AG04449 (cell line): Measurements from ENCODE around the gene TIMP1.

Experiments
- CTCF ChIA-PET: fragments of 350-600 bp; formaldehyde crosslinking; extraction: SDS; loops from one replicate; lab custom pipeline; 2021; ENCODE audit warnings: antibody characterized with exemption; lab: Yijun Ruan, JAX
- POLR2A ChIA-PET: fragments of 400-600, 350-600 bp; formaldehyde crosslinking; extraction: SDS; loops from one replicate; lab custom pipeline; 2020; ENCODE audit warnings: antibody characterized with exemption, inconsistent platforms; lab: Yijun Ruan, JAX
- DNase-seq: peaks from one replicate; pipeline ENCODE4 v3.0.0-alpha.2; 2010; ENCODE audit warnings: low read depth, low spot score
- H3K4me3 ChIP-seq: 2 replicates; pipeline ENCODE4 v1.5.1; 2011; ENCODE audit warnings: low read depth, mild to moderate bottlenecking, control low read depth, low read length
- CTCF ChIP-seq: IDR thresholded peaks from one replicate; pipeline ENCODE4 v1.5.1; 2011; ENCODE audit warnings: mild to moderate bottlenecking, moderate library complexity, low read length, control low read depth, inconsistent platforms; ENCODE audit not compliant: insufficient read depth; ENCODE audit errors: missing control alignments

Gene TIMP1

GRCh38 chrX:47563801-47564315 lies 18.4 kb upstream of the TIMP1 start:
- DNase-seq, result no peak
- TF ChIP-seq CTCF, result no peak
- CTCF ChIA-PET, result interaction anchor here (0.8 to 2.0 kb wide), 2 partner anchors 14 to 79 kb away, joined by 3 to 4 read pairs; no protein-coding TSS in a partner anchor
- POLR2A ChIA-PET, result no interaction called here
- no peak overlapping the region for H3K4me3 ChIP-seq

GRCh38 chrX:47564438-47565085 lies 17.7 kb upstream of the TIMP1 start:
- TF ChIP-seq CTCF, result no peak
- ChIA-PET CTCF (no interaction called here), POLR2A (interaction anchor here (0.7 kb wide), 1 partner anchor 86 kb away, joined by 3 read pairs; the partner anchor contains the start of gene ELK1)
- DNase-seq, result no peak
- H3K4me3 ChIP-seq, result no peak overlapping the region

- H3K4me3 ChIP-seq, result no peak overlapping the region
- CTCF ChIA-PET, result no interaction called here
- DNase-seq, result no peak
- POLR2A ChIA-PET, result no interaction called here
- no peak for TF ChIP-seq CTCF
These were observed 15.4 kb upstream of the TIMP1 start for GRCh38 chrX:47566841-47567240.

- no peak for TF ChIP-seq CTCF
- DNase-seq, result no peak
- ChIA-PET POLR2A (no interaction called here), CTCF (no interaction called here)
- H3K4me3 ChIP-seq, result no peak overlapping the region
These were observed 13.5 kb upstream of the TIMP1 start for GRCh38 chrX:47568656-47569295.

GRCh38 chrX:47570794-47571193 lies 11.4 kb upstream of the TIMP1 start:
- CTCF ChIA-PET, result interaction anchor here (1.4 kb wide), 1 partner anchor 74 kb away, joined by 3 read pairs; no protein-coding TSS in a partner anchor
- H3K4me3 ChIP-seq, result no peak overlapping the region
- no peak for DNase-seq
- TF ChIP-seq CTCF, result no peak
- POLR2A ChIA-PET, result interaction anchor here (0.5 kb wide), 1 partner anchor 313 kb away, joined by 3 read pairs; no protein-coding TSS in a partner anchor

- CTCF ChIA-PET, result interaction anchor here (1.4 kb wide), 1 partner anchor 73 kb away, joined by 3 read pairs; no protein-coding TSS in a partner anchor
- no peak for DNase-seq
- H3K4me3 ChIP-seq, result no peak overlapping the region
- POLR2A ChIA-PET, result no interaction called here
- TF ChIP-seq CTCF, result no peak
These were observed 11.0 kb upstream of the TIMP1 start for GRCh38 chrX:47571215-47571614.
